Esophagus muscularis mucosa (tissue), 4 donors: ENCODE results near the gene EXO5. TPM values are rescaled to one million over a fixed set of nuclear protein-coding genes. Genes with fewer than 3 reads are reported as not detected.

ENCODE experiments used
- DNase-seq: peaks from one replicate; pipeline ENCODE4 v3.0.0-alpha.2; 2017; ENCODE audit errors: extremely low spot score
- H3K27ac ChIP-seq, 4 donors: fragments of 200-600 bp; sonication (generic); replicated peaks in 1 of 4; 1 replicate in 3 of 4; 2 replicates in 1 of 4; pipeline ENCODE4 v1.5.1; 2016 to 2019; ENCODE audit warnings: mild to moderate bottlenecking in 1 of 4
- H3K27me3 ChIP-seq, 4 donors: fragments of 200-600 bp; sonication (generic); one replicate each; pipeline versions ENCODE4 v1.5.1 to v1.6.0; 2016 to 2019
- H3K36me3 ChIP-seq, 4 donors: fragments of 200-600 bp; sonication (generic); one replicate each; pipeline ENCODE4 v1.5.1; 2016 to 2019
- H3K4me1 ChIP-seq, 4 donors: fragments of 200-600 bp; sonication (generic); one replicate each; pipeline ENCODE4 v1.5.1; 2016 to 2019
- H3K4me3 ChIP-seq, 4 donors: fragments of 200-600 bp; sonication (generic); 1 replicate in 2 of 4; 2 replicates in 2 of 4; pipeline ENCODE4 v1.5.1; 2016 to 2019; ENCODE audit warnings: mild to moderate bottlenecking in 4 of 4, moderate library complexity in 1 of 4
- H3K9me3 ChIP-seq, 4 donors: fragments of 200-600 bp; sonication (generic); 1 replicate in 3 of 4; 2 replicates in 1 of 4; pipeline ENCODE4 v1.5.1; 2016 to 2019
- CTCF ChIP-seq, 3 experiments: fragments of 200-600 bp in 2 of 3; fragments of 450-650 bp in 1 of 3; sonication (generic) in 2 of 3; IDR thresholded peaks; one replicate each; pipeline ENCODE4 v1.5.1; 2017 to 2019; ENCODE audit warnings: antibody characterized with exemption in 3 of 3, mild to moderate bottlenecking in 2 of 3, moderate library complexity in 1 of 3
- EP300 ChIP-seq: sonication (generic); formaldehyde crosslinking; IDR thresholded peaks from one replicate; pipeline ENCODE4 v1.6.1; 2017; ENCODE audit warnings: antibody characterized with exemption
- POLR2A ChIP-seq: fragments of 450-650 bp; IDR thresholded peaks from one replicate; pipeline ENCODE4 v1.6.1; 2017; ENCODE audit warnings: antibody characterized with exemption, moderate library complexity, mild to moderate bottlenecking, low read depth
- POLR2AphosphoS5 ChIP-seq, 2 donors: sonication (generic); formaldehyde crosslinking; IDR thresholded peaks; one replicate each; pipeline ENCODE4 v1.6.1; 2017; ENCODE audit warnings: antibody characterized with exemption in 2 of 2
- WGBS: methylation state at CpG from one replicate; pipeline ENCODE4 v1.1.5; 2018; 5-methylcytosine and 5-hydroxymethylcytosine counted together
- intact Hi-C: fragments of 100-400 bp; cut with DNase I; formaldehyde crosslinking; loops from one replicate; pipeline ENCODE4 v1.15.1; 2023
- total RNA-seq, 4 donors: library from RNA; depleted of rRNA; stranded (reverse); fragments of >200 nt; gene quantifications; one replicate each; pipeline versions ENCODE4 v1.1.0 to v1.2.1, GENCODE V29; 2016

The EXO5 gene
- total RNA-seq, 4 donors from 2014 or later, result 4.6 to 10.2 (median 6.7) TPM

- TF ChIP-seq EP300 (no peak), POLR2AphosphoS5 (IDR thresholded peaks at IDR 0.05) (no peak), POLR2A (no peak), CTCF (IDR thresholded peaks at IDR 0.05) (no peak)
- H3K27me3 ChIP-seq, result no peaks in the 10 kb centered on the region
- H3K4me1 ChIP-seq, result peaks cover 16 to 22% (median 18%) of the 10 kb centered on the region in 4 donors
- H3K4me3 ChIP-seq, result peak overlapping the region; percentile 72 to 84 (median 76)
- no peaks in the 10 kb centered on the region for H3K36me3 ChIP-seq
- H3K27ac ChIP-seq, result peak overlapping the region; percentile 73 to 84 (median 78)
- DNase-seq, result no peak
- intact Hi-C loops, result no loop called here
- H3K9me3 ChIP-seq, result peaks cover 0 to 11% (median under 1%) of the 10 kb centered on the region in 4 donors
- WGBS, result 63% methylated on average over 6 of the region's 6 CpGs
Observed at GRCh38 chr1:40507973-40508372, 594 bp upstream of the EXO5 start.

GRCh38 chr1:40519517-40519916, 10.9 kb downstream of the EXO5 start:
- TF ChIP-seq EP300, result no peak
- TF ChIP-seq POLR2AphosphoS5 (IDR thresholded peaks at IDR 0.05), result no peak
- TF ChIP-seq POLR2A, result no peak
- TF ChIP-seq CTCF (IDR thresholded peaks at IDR 0.05), result no peak
- peaks cover 8 to 12% (median 11%) of the 10 kb centered on the region in 4 donors for H3K36me3 ChIP-seq
- no peak for DNase-seq
- 83% methylated on average over 2 of the region's 2 CpGs for WGBS
- no peak overlapping the region for H3K27ac ChIP-seq
- H3K27me3 ChIP-seq, result no peaks in the 10 kb centered on the region
- peaks cover 0 to 17% (median 7%) of the 10 kb centered on the region in 4 donors for H3K9me3 ChIP-seq
- intact Hi-C loops, result no loop called here
- H3K4me1 ChIP-seq, result no peaks in the 10 kb centered on the region
- H3K4me3 ChIP-seq, result no peak overlapping the region

GRCh38 chr1:40530735-40531380, 22.3 kb downstream of the EXO5 start:
- H3K36me3 ChIP-seq, result peaks cover 0 to 8% (median 0%) of the 10 kb centered on the region in 4 donors
- H3K4me1 ChIP-seq, result peaks cover 18 to 22% (median 21%) of the 10 kb centered on the region in 4 donors
- DNase-seq, result no peak
- H3K27ac ChIP-seq, result peak overlapping the region; percentile 76 to 90 (median 85)
- intact Hi-C loops, result no loop called here
- peaks cover 0 to 4% (median 0%) of the 10 kb centered on the region in 4 donors for H3K9me3 ChIP-seq
- H3K27me3 ChIP-seq, result peaks cover 0 to 4% (median 1%) of the 10 kb centered on the region in 4 donors
- H3K4me3 ChIP-seq, result peak overlapping the region; percentile 66 to 90 (median 70)
- 35% methylated on average over 5 of the region's 5 CpGs for WGBS
- no peak for TF ChIP-seq POLR2A
- no peak for TF ChIP-seq EP300
- no peak for TF ChIP-seq POLR2AphosphoS5 (IDR thresholded peaks at IDR 0.05)
- TF ChIP-seq CTCF (IDR thresholded peaks at IDR 0.05), result no peak

- under 1% methylated on average over 32 of the region's 35 CpGs for WGBS
- intact Hi-C loops, result no loop called here
- TF ChIP-seq EP300, result no peak
- TF ChIP-seq POLR2AphosphoS5 (IDR thresholded peaks at IDR 0.05), result peak; percentile 85 to 94
Observed at GRCh38 chr1:40531381-40532061, 23.0 kb downstream of the EXO5 start, which contains the start of gene ZNF684. Gene ZNF684, plus strand, starts transcription at chr1:40531637. Its CDS starts 1,530 bp downstream, at chr1:40533167.

GRCh38 chr1:40532062-40532389, 23.5 kb downstream of the EXO5 start:
- H3K4me3 ChIP-seq, result peak overlapping the region; percentile 66 to 90 (median 70)
- peaks cover 0 to 8% (median 0%) of the 10 kb centered on the region in 4 donors for H3K36me3 ChIP-seq
- H3K27me3 ChIP-seq, result peaks cover 0 to 4% (median 0%) of the 10 kb centered on the region in 4 donors
- intact Hi-C loops, result no loop called here
- WGBS, result 2% methylated on average over 3 of the region's 3 CpGs
- H3K27ac ChIP-seq, result peak overlapping the region; percentile 76 to 90 (median 85)
- H3K4me1 ChIP-seq, result peaks cover 18 to 22% (median 21%) of the 10 kb centered on the region in 4 donors
- TF ChIP-seq POLR2AphosphoS5 (IDR thresholded peaks at IDR 0.05) (no peak), POLR2A (no peak), EP300 (no peak), CTCF (IDR thresholded peaks at IDR 0.05) (no peak)
- no peaks in the 10 kb centered on the region for H3K9me3 ChIP-seq
- no peak for DNase-seq

More at GRCh38 chr1:40531381-40532061, 23.0 kb downstream of the EXO5 start, which contains the start of gene ZNF684:
- Histone ChIP-seq H3K4me1 (peaks cover 18 to 22% (median 21%) of the 10 kb centered on the region in 4 donors), H3K4me3 (peak within 1 kb of the TSS; percentile 66 to 90 (median 70)), H3K36me3 (peaks cover 0 to 8% (median 0%) of the 10 kb centered on the region in 4 donors), H3K27me3 (peaks cover 0 to 4% (median 0%) of the 10 kb centered on the region in 4 donors), H3K9me3 (no peaks in the 10 kb centered on the region), H3K27ac (peak within 1 kb of the TSS; percentile 76 to 90 (median 85))
- peak; percentile 93 for DNase-seq
